MM.1S (cell line): Measurements from ENCODE around the gene CD53.
A peak's percentile ranks its signal among the peaks of the same experiment; 100 is the strongest.
"Not testable (repeated sequence)": the region's sequence is repeated elsewhere in the genome, so short reads cannot be mapped to it uniquely, and the experiment has no call there.

Experiments used
- DNase-seq: peaks from one replicate; pipeline ENCODE4 v3.0.0-alpha.2; 2015
- H2AFZ ChIP-seq: fragments of 300-600 bp; sonication (generic); 2 replicates; pipeline ENCODE4 v1.6.0; 2016; ENCODE audit warnings: antibody characterized with exemption, low read length
- H3F3A ChIP-seq: fragments of 300-600 bp; sonication (generic); 2 replicates; pipeline ENCODE4 v1.6.1; 2016; ENCODE audit warnings: mild to moderate bottlenecking, antibody characterized with exemption, low read length, moderate library complexity, mixed read lengths; ENCODE audit not compliant: insufficient read depth
- H3K27ac ChIP-seq: fragments of 300-600 bp; sonication (generic); 2 replicates; pipeline ENCODE4 v1.5.1; 2016; ENCODE audit warnings: mild to moderate bottlenecking, low read length
- H3K27me3 ChIP-seq: fragments of 300-600 bp; sonication (generic); replicated peaks from 2 replicates; pipeline ENCODE4 v1.6.0; 2016; ENCODE audit warnings: low read length; ENCODE audit not compliant: insufficient read depth
- H3K36me3 ChIP-seq: fragments of 300-600 bp; sonication (generic); replicated peaks from 2 replicates; pipeline ENCODE4 v1.6.1; 2016; ENCODE audit warnings: mild to moderate bottlenecking, low read length, mixed read lengths; ENCODE audit not compliant: insufficient read depth
- H3K4me1 ChIP-seq: fragments of 300-600 bp; sonication (generic); 2 replicates; pipeline ENCODE4 v1.6.1; 2016; ENCODE audit warnings: low read length, mixed read lengths
- H3K4me2 ChIP-seq: fragments of 300-600 bp; sonication (generic); 2 replicates; pipeline ENCODE4 v1.6.0; 2016; ENCODE audit warnings: low read depth, low read length
- H3K4me3 ChIP-seq: fragments of 300-600 bp; sonication (generic); 2 replicates; pipeline ENCODE4 v1.5.1; 2016; ENCODE audit warnings: low read length, mixed read lengths
- H3K79me2 ChIP-seq: fragments of 300-600 bp; sonication (generic); 2 replicates; pipeline ENCODE4 v1.6.1; 2016; ENCODE audit warnings: mixed run types, low read length, mixed read lengths
- H3K9ac ChIP-seq: fragments of 300-600 bp; sonication (generic); 2 replicates; pipeline ENCODE4 v1.6.1; 2016; ENCODE audit warnings: low read length, mixed read lengths
- H3K9me2 ChIP-seq: fragments of 300-600 bp; sonication (generic); replicated peaks from 2 replicates; pipeline ENCODE4 v1.6.1; 2016; ENCODE audit warnings: mild to moderate bottlenecking, low read length, mixed read lengths; ENCODE audit not compliant: insufficient read depth
- H3K9me3 ChIP-seq: fragments of 300-600 bp; sonication (generic); replicated peaks from 2 replicates; pipeline ENCODE4 v1.6.1; 2016; ENCODE audit warnings: mild to moderate bottlenecking, low read length, mixed read lengths; ENCODE audit not compliant: insufficient read depth
- H4K20me1 ChIP-seq: fragments of 300-600 bp; sonication (generic); 2 replicates; pipeline ENCODE4 v1.6.1; 2016; ENCODE audit warnings: mild to moderate bottlenecking, low read length, moderate library complexity, mixed read lengths; ENCODE audit not compliant: insufficient read depth
- CTCF ChIP-seq: fragments of 300-600 bp; sonication (generic); IDR thresholded peaks from 2 replicates; pipeline ENCODE4 v1.5.1; 2016; ENCODE audit warnings: antibody characterized with exemption, low read length, mixed read lengths
- EZH2 ChIP-seq: fragments of 300-600 bp; sonication (generic); optimal IDR thresholded peaks from 2 replicates; pipeline ENCODE3; 2017; ENCODE audit warnings: low read depth, mild to moderate bottlenecking, antibody characterized with exemption, low read length, mixed read lengths
- EZH2phosphoT487 ChIP-seq: fragments of 300-600 bp; sonication (generic); IDR thresholded peaks from 2 replicates; pipeline ENCODE4 v1.6.1; 2018; ENCODE audit warnings: antibody characterized with exemption, low read length

CD53 gene

GRCh38 chr1:110872745-110873720 lies at the start of gene CD53:
TSS of gene CD53 (plus strand) at chr1:110873148. CDS start at chr1:110891409, 18,261 bp downstream.
- Histone ChIP-seq H3K79me2 (peaks cover 54% of the 10 kb centered on the region), H3K9ac (peak within 1 kb of the TSS; percentile 73), H3K9me2 (no peaks in the 10 kb centered on the region), H3K27ac (peak within 1 kb of the TSS; percentile 86), H3K9me3 (no peaks in the 10 kb centered on the region), H3K4me1 (peaks cover 16% of the 10 kb centered on the region), H3K4me3 (peak within 1 kb of the TSS; percentile 87), H3K4me2 (peak within 1 kb of the TSS; percentile 94), H3K36me3 (no peaks in the 10 kb centered on the region; the same call in 1 of the 2 replicates), H2AFZ (no peak within 1 kb of the TSS), H3K27me3 (no peaks in the 10 kb centered on the region), H4K20me1 (no peaks in the 10 kb centered on the region), H3F3A (peaks cover 38% of the 10 kb centered on the region)
- no peak for TF ChIP-seq EZH2phosphoT487
- TF ChIP-seq EZH2, result no peak
- no peak for TF ChIP-seq CTCF
- DNase-seq, result peak; percentile 40

- H3K79me2 ChIP-seq, result no peaks in the 10 kb centered on the region
- H3K9ac ChIP-seq, result no peak overlapping the region
- no peaks in the 10 kb centered on the region for H3K36me3 ChIP-seq
- no peaks in the 10 kb centered on the region for H3F3A ChIP-seq
- H3K9me2 ChIP-seq, result no peaks in the 10 kb centered on the region
- no peak for DNase-seq
- no peaks in the 10 kb centered on the region for H3K9me3 ChIP-seq
- no peaks in the 10 kb centered on the region for H4K20me1 ChIP-seq
- H3K4me3 ChIP-seq, result no peak overlapping the region
- H3K4me1 ChIP-seq, result no peaks in the 10 kb centered on the region
- H3K27ac ChIP-seq, result no peak overlapping the region
- H2AFZ ChIP-seq, result no peak overlapping the region
- no peak overlapping the region for H3K4me2 ChIP-seq
- TF ChIP-seq EZH2, result no peak
- TF ChIP-seq EZH2phosphoT487, result no peak
- no peak for TF ChIP-seq CTCF
- no peaks in the 10 kb centered on the region for H3K27me3 ChIP-seq
Observed at GRCh38 chr1:110824192-110824591, 48.8 kb upstream of the CD53 start.

GRCh38 chr1:110829955-110830553 lies 42.9 kb upstream of the CD53 start:
- peaks cover 4% of the 10 kb centered on the region; the same call in 1 of the 2 replicates for H3K4me1 ChIP-seq
- H3K9me3 ChIP-seq, result no peaks in the 10 kb centered on the region
- H4K20me1 ChIP-seq, result no peaks in the 10 kb centered on the region
- H3F3A ChIP-seq, result no peaks in the 10 kb centered on the region
- TF ChIP-seq EZH2, result no peak
- peak; percentile 71 for TF ChIP-seq CTCF
- TF ChIP-seq EZH2phosphoT487, result no peak
- DNase-seq, result peak; percentile 79
- H3K36me3 ChIP-seq, result no peaks in the 10 kb centered on the region
- no peak overlapping the region for H3K9ac ChIP-seq
- H3K4me2 ChIP-seq, result no peak overlapping the region
- no peaks in the 10 kb centered on the region for H3K27me3 ChIP-seq
- no peaks in the 10 kb centered on the region for H3K9me2 ChIP-seq
- H3K79me2 ChIP-seq, result no peaks in the 10 kb centered on the region
- H3K4me3 ChIP-seq, result no peak overlapping the region
- no peak overlapping the region for H3K27ac ChIP-seq
- 0 out of 2 replicates have a peak overlapping the region, but pooled peaks have one; percentile 30 for H2AFZ ChIP-seq

- H2AFZ ChIP-seq, H4K20me1 ChIP-seq: not testable (repeated sequence)
Observed at GRCh38 chr1:110833779-110834178, 39.2 kb upstream of the CD53 start.

More at GRCh38 chr1:110833779-110834178, 39.2 kb upstream of the CD53 start:
- H3K9ac ChIP-seq, H3K4me3 ChIP-seq, H3F3A ChIP-seq, H3K4me2 ChIP-seq, DNase-seq, H3K27me3 ChIP-seq, H3K79me2 ChIP-seq, H3K4me1 ChIP-seq, H3K27ac ChIP-seq, H3K9me2 ChIP-seq, H3K36me3 ChIP-seq, H3K9me3 ChIP-seq: not testable (repeated sequence)
